Measurements from ENCODE around the gene ZNF185.
A peak's percentile ranks its signal among the peaks of the same experiment; 100 is the strongest.
"Not testable (repeated sequence)": the region's sequence is repeated elsewhere in the genome, so short reads cannot be mapped to it uniquely, and the experiment has no call there.

The ZNF185 gene

DNA sequence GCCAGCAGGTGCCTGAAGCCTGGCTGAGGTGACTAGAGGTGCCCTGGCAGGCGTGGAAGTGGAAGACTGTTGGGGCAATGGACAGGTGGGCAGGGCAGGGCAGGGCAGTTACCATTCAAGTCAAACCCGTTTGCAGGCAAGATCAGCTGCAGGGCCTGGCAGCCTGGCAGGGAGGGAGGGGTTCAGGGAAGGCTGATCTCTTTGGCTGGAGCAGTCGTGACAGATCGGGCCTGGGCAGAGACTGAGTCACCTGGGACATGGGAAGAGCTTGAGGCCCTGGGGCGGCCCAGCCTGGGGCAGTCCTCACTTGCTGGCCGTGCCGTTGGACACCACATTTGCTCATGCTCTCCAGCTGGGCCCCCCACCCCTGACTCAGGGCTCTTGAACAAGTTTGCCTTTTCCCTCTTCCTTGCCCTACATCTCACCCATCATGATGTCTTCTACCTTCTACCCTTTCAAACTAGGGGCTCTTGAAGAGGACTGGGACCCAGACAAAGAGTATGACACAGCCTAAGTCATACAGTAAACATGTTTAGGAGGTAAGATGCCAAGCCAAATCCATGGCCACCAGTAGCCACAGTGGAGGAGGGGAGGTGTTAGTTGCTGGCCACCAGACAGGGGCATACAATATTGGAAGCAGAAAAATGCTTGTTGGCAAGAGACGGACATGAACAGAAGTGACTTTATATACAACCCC, 2.0 kb upstream of the ZNF185 start:
- no peak for DNase-seq (ENCODE audit: low spot score)

DNA sequence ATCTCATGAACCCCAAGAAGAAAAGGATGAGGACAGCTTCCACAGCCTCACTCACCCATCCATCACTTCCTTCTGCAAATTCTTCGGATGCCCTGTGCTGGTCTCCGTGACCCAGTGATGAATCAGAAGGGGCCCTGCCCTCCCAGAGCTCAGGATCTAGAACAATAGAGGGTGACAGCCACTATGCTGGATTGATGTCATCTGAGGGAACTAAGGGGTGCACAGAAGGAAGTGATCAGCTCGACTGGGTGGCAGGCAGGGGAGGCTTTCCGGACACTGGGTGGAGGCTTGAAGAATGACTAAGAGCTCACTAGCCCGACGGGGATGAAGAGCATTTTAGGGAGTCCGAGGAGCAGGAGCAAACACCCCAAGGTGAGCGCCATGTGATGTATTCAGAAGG, 1.4 kb upstream of the ZNF185 start:
- DNase-seq (ENCODE audit: low spot score): no peak

DNA sequence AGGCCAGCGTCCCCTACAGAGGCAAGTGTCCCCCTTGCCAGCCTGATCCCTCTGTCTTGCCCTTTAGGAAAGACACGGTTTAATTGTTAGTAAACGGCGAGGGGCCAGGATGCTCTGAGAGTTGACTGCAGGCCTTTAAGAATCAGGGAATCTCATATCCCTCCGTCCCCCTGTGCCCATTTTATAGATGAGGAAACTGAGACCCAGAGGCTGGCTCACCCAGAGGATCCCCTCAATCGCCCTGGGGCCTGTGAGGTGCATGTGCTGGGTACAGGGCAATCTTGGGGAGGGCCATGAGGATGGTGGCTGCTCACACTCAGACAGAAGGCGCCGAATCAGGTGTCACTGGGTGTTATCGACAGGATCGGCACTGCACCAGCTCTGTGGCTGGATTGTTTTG, 575 bp downstream of the ZNF185 start:
- DNase-seq (ENCODE audit: low spot score): no peak

DNA sequence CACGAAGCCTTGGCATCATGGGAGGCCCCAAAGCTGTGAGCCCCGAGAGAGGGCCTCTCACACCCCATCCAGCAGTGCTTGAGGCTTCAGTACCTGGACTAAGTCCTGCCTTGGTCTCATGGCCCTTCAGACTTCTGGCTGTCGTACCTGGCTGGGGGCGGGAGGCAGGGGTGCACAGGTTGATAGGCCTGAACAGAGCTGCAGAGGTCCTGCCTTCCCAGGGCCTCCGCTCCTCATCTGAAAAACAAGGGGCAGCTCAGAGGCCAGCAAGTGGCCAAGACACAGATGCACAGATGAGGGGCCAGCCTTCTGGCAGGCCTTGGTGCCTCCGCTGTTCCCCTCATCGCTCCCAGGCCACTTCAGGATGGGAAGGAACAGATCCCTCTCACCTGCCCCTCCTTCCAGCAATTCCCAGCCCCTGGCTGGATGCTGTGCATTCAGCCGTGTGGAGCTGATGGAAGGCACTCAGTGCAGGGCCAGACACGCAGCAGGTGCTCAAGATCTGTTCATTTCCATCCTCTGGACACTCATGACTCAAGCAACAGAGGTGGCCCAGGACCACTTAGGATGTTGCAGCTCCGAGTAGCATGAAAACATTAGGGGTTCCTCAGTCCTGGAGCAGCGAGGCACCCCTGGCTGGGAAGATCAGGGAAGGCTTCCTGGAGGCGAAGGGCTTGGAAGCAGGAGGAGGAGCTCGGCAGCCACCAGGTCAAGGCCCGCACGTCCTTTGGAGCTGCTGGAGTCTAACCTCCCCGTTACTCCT, 1.4 kb downstream of the ZNF185 start:
- DNase-seq (ENCODE audit: low spot score): no peak

DNA sequence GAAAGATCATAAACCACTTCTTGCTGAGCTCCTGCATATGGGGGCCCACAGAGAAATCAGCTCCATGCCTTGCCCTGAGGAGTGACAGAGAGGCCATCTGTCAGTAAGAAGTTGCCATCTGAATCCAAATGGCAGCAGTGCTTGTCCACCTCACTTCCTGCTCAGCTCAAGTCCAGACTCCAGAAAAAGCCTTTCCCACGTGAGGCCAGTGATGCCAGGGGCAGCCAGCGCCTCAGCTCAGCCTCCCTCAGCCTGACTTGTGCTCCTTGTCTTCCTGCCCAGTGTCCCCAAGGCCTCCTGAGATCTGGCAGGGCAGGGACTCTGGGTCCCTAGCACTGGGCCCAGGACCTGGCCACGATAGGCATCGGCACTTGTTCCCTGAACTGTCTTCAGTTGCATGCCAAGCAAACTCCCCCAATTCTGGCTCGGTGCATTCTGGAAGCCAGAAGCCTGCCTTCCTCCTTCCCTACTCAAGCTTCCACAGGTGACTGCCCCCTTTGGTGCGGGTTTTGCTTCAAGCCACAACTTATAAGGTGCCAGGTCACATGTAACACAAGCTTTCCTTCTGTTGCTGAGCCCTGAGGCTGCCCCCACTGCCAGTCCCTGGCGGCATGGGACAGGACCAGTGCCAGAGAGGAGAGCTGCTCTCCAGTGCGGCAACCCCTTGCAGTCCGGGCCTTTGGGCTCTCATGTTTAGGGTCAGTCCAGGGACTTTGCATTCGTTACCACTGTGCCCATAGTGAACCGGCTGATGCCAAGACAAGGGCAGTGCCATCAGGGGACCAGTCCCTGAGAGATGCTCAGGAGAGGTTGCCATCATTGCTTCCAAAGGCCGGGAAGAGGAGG, 2.2 kb downstream of the ZNF185 start:
- no peak for DNase-seq (ENCODE audit: low spot score)

DNA sequence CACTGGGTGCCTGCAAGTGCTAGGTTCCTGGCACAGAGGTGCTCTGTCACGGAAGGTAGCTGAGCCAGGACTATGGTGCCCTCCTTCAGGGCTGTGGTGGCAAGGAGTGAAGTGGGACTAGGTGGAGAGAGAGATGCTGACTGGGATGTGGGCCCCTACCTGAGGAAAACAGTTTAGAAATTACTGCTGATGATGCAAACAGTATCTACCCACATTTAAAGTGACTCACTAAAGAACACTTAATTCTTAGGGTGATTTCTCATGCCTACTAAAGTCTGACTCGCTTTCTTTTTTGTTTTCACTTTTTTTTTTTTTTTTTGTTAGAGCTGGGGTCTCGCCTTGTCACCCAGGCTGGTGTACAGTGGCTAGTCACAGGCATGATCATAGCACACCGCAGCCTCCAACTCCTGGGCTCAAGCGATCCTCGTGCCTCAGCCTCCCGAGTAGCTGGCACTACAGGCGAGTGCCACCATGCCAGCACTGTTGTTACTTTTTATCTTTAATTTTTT, 3.1 kb downstream of the ZNF185 start:
- DNase-seq (ENCODE audit: low spot score): no peak

DNA sequence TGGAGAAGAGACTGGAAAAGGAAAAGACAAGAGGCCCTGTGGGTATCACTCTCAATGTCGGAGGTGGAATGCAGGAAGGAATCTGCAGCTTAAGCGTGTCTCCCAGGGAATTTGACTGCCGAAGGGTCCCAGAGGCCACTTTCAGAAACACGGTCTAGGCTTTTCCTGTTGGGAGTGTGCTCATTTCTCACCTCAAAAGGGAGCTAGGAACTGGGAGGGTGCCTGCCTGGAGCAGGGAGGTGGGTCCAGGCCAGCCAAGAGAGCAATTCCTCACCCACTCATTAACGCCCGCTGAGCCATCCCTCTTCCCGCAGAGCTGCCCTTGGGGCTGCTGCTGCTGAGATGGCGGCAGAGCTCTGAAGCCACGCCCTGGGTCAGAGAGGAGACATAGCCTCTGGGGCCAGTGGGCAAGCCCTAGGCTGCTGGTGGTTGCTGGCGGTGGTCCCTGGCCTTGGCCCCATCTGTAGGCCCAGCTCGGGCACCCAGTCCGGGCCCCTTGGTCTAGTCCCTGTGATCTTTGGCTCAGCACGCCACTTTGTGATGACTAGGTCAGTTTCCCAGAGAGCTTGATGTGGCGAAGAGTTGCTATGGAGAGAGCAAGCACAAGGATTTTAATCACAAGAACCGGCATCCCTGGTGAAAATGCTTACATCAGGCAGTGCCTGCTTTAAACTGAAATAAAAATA, 4.1 kb downstream of the ZNF185 start:
- DNase-seq (ENCODE audit: low spot score): no peak

DNA sequence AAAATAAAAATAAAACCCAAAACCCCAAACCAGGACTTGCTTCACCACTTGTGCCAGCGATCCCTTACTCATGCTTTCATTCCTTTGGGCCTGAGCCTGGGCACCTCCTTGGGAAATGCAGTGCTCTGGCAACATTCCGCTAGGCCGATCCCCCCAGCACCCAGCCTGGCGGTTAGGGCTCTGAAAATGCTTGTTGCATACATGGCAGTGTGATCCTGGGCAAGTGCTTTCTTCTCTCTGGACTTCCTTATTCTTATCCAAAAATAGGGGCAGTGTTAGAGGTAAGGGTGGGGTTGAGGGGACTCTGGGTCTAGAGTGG, 4.6 kb downstream of the ZNF185 start:
- DNase-seq (ENCODE audit: low spot score): no peak

DNA sequence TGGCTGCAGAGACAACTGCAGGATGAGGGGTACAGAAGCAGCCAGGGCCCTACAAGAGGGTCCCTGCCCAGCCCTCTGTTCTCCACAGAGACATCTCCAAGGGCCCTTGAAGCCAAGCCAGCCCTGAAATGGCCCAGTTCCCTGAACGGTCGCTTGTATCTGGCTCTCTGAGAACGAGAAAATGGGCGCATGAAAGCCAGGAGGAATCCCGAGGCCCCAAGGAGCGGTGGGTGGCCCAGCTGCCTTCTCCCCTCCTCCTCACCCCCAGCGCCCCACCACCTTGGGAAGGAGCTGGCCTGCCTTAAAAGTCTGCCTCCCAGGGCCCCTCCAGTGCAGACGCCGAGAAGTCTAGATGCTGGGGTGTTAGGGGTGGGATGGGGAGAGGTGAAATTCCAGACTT, 5.7 kb downstream of the ZNF185 start:
- no peak for DNase-seq (ENCODE audit: low spot score)

DNA sequence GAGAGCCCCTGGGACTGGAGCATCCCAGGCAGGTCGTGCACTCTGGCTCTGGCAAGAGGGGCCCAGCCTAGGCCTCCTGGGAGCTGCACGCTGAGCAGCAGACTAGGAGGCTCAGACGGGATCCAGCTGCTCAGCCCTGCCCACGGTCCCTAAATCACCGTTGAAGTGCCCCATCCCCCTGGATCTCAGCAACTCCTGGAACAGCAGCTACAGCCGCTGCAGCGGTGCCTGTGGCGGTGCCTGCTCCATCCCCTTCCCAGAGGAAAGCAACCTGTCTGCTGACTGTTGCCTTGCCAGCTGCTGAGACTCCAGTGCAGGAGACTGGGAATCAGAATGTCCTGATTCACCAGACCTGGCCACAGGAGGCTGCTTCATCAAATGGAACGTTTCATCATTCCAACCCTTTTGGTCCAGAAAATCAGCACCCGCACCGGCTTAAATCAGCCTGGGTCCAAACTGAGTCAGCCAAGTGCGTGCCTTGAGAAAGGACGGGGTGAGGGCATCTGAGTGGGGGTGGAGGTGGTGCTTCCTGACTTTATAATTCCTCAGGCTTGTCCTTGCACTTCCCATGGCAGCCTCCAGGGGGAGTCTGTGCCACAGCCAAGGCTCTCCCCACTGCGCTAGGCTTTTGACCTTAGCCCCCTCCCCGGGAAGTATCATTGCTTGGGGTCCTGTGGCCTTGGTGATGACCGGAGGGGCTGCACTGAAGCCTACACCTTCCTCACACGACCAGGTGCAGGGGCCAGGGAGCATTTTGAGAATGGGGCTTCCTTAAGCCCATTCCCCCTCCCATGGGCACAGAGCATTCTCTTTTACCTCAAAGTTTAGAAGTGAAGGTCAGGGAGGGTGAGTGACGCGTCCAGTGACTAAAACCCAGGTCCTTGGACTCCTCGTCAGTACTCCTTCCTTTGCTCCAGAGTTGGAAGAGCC, 6.5 kb downstream of the ZNF185 start:
- peak; percentile 33 for DNase-seq (ENCODE audit: low spot score)

DNA sequence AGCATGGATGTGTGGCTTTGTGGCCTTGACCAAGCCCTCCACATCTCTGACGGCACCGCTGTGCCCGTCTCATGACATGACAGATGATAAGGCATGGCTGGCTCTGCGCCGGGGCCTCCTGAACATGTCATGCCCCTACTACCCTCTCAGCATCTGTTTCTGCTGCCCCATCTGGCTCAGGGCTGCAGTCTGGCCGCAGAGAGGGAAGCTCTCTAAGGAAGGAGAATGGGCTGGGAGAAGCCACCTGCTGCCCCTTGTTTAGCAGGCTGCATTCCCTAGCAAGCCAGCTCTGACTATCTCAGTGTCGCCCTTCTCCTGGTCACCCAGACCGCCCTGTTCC, 7.2 kb downstream of the ZNF185 start:
- DNase-seq (ENCODE audit: low spot score): no peak

DNA sequence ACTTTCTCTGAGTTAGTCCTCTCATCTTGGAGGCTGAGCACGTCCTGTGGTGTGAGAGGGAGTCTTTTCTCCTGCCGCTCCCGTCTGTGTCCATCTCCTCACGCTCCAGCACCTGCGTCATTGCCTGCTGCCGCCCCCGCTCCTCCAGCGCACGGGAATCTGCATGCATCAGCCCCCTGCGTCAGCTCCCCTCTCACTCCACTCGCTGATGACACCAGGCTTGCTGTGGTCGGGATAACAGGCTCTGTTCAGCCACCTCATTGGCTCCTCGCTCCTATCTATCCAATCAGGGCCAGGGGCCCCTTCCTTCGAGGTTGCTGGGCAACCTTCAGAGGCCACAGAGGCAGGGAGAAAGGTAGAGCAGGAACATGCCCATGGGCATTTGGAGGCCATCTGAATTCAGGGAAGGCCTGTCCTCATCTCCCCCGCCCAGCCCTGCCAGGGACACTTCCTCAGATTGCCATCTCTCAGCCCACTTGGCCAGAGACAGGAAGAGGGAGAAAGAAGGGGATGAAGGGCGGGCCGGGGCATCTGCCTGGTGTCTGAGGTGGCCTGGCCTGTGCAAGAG, 9.3 kb downstream of the ZNF185 start:
- no peak for DNase-seq (ENCODE audit: low spot score)

DNA sequence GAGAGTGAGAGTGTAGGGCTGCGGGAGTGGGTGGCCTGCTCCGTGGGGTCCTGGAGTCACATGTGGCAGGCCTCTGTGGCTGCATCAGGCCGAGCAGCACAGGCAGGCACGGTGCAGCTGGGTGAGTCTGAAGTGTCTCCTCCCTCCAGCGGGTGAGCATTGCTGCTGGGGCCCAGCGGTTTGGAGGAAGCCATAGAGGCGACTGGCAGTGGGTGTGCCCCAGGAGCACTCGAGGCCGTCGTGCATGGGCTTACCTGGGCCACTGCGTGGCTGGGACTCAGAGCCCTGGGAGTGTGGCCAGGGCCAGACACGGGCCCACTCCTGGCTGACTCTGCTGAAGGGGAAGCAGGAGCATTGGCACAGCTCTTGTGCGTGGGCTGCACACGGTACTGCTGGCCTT, 10.6 kb downstream of the ZNF185 start:
- no peak for DNase-seq (ENCODE audit: low spot score)

DNA sequence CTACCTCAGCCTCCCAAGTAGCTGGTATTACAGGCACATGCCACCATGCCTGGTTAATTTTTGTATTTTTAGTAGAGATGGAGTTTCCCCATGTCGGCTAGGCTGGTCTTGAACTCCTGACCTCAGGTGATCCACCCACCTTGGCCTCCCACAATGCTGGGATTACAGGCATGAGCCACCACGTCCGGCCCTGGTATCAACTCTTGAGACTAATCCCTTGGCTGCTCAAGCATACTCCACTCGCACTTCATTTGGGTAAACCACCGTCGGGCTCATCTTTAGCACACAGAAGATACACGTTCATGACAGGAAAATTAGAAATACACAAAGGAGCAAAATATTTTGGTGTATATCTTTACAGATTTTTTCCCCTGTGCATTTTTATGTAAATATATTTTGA, 12.2 kb downstream of the ZNF185 start:
- DNase-seq (ENCODE audit: low spot score): not testable (repeated sequence)

DNA sequence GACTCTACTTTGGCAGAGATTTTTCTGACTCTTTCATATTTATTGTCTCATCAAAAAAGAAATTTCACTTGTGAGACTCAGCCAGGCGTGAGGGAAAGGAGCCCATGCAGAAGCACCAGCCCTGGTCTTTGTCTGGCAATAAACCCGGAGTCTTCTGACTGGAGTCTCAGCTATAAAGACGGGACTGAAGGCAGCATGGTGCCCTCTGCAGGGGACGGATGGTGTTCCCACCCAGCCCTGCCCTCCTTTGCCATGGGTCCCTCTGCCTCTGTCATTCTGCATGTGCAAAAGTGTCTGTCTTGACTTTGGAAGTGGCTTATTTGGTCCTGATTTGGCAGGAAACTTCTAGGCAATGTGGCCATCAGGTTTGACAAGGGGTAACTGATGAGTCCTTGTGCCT, 14.2 kb downstream of the ZNF185 start:
- peak; percentile 3 for DNase-seq (ENCODE audit: low spot score)

DNA sequence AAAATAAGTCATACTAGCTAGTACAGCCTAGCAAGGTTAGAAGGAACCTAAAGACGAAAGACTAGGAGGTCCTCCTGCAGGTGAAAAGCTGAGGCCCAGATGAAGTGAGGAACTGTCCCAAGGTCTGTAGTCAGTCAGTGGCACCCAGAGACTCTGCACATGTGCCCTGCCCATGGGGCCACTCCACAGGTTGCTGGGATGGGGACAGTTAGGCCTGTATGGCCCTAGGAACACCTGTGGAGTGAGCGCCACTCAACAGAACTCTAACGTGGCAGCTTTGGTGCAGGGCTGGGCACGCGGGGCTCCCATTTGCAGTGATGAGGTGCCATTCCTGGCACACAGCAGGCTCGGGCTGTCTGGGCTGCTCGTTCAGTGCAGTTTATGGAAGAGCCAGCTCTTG, 14.8 kb downstream of the ZNF185 start:
- no peak for DNase-seq (ENCODE audit: low spot score)

DNA sequence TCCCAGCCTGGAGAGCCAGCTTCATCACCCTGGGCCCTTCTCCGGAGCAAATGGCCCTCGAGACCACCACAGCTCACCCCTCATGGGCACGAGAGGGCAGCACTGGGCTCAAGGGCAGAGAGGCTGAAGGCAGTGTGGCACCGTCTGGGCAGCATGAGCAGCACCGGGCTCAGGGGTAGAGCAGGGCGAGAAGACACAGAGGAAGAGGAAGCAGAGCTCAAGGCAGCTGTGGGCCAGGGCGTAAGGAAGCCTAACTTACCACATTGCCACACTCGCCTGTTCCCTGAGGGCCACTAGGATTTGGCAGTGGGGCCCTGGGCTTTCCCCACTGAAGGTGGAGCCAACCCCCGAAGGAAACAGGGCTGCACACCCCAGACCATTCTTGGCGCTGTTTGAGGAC, 15.5 kb downstream of the ZNF185 start:
- DNase-seq (ENCODE audit: low spot score): no peak

DNA sequence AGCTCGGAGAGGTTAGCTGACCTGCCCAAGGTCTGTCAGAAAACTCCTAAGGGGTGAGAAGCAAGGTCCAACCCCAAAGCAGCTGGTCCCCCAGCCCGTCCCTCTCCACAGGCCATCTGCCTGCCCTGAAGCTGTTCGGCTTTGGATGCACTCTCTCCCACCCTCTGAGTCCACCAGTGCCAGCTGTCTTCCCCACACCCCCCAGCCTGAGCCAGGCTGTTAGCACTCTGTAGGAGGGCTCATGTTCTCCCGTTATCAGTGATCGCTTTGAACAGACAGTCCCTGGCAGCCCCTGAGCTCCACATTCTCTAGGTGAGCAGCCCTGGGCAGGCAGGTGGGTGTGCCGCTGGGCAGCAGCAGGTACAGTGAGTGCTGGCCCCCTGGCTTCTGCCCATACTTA, 16.0 kb downstream of the ZNF185 start:
- no peak for DNase-seq (ENCODE audit: low spot score)

DNA sequence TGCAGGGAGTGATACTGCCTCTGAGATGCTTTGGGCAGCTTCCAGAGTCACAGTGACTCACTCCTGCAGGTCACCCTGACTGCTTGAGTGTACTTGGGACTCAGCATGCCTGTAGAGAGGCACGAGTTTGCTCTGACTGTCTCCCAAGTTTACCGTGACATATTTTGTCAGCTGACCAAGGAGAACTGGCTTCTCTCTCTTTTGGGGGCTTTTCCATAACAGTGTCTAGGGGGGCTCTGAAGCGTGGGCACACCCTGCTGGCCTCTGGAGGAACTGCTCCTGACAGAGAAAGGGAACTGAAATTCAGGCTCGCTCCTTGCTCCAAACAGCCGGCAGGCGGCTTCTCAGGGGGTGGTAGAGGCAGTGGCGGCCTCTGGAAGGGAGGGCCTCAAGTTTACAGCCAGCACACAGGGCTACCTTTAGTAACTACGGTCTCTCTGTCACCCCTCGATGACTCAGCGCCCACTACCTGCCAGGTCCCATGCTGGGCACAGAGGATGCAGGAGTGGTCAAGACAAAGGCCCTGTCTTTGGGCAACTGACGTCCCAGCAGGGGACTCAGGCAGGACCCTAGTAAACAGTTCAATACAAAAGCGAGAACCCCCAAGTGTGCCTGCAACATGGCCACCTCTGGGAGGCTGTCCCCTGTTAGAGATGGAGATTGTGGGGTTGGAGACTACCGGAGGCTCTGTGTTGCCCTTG, 17.8 kb downstream of the ZNF185 start:
- no peak for DNase-seq (ENCODE audit: low spot score)
